ENCODE results near the gene ABHD10.

ABHD10 gene

GRCh38 chr3:112002096-112002971 is 23.5 kb downstream of the ABHD10 start:
- FAIRE-seq = no peak

GRCh38 chr3:112003321-112004080 is 24.7 kb downstream of the ABHD10 start:
- no peak for FAIRE-seq

GRCh38 chr3:112004187-112004586 is 25.4 kb downstream of the ABHD10 start:
- no peak for FAIRE-seq

GRCh38 chr3:112004669-112005068 is 25.8 kb downstream of the ABHD10 start:
- no peak for FAIRE-seq

- FAIRE-seq = no peak
These were observed 26.4 kb downstream of the ABHD10 start for GRCh38 chr3:112005091-112005672.

GRCh38 chr3:112007633-112008032 is 28.8 kb downstream of the ABHD10 start:
- no peak for FAIRE-seq

- no peak for FAIRE-seq
These were observed 30.8 kb downstream of the ABHD10 start for GRCh38 chr3:112009670-112010069.

GRCh38 chr3:112010636-112011035 is 31.8 kb downstream of the ABHD10 start:
- FAIRE-seq = no peak

- no peak for FAIRE-seq
These were observed 32.6 kb downstream of the ABHD10 start for GRCh38 chr3:112011376-112011940.

- FAIRE-seq = no peak
These were observed 33.6 kb downstream of the ABHD10 start for GRCh38 chr3:112012205-112012992.

- no peak for FAIRE-seq
These were observed 34.4 kb downstream of the ABHD10 start for GRCh38 chr3:112013058-112013783.

- no peak for FAIRE-seq
These were observed 34.9 kb downstream of the ABHD10 start for GRCh38 chr3:112013784-112014143.

- FAIRE-seq = no peak
These were observed 38.3 kb downstream of the ABHD10 start for GRCh38 chr3:112017091-112017490.

GRCh38 chr3:112018712-112019111 is 39.9 kb downstream of the ABHD10 start:
- no peak for FAIRE-seq

GRCh38 chr3:112019716-112020115 is 40.9 kb downstream of the ABHD10 start:
- no peak for FAIRE-seq

GRCh38 chr3:112020674-112021085 is 41.9 kb downstream of the ABHD10 start:
- FAIRE-seq = no peak

- no peak for FAIRE-seq
These were observed 48.3 kb downstream of the ABHD10 start for GRCh38 chr3:112027142-112027541.

- no peak for FAIRE-seq
These were observed 49.0 kb downstream of the ABHD10 start for GRCh38 chr3:112027826-112028225.

GRCh38 chr3:112030901-112031300 is 52.1 kb downstream of the ABHD10 start:
- FAIRE-seq = no peak

GRCh38 chr3:112032098-112032731 is 53.4 kb downstream of the ABHD10 start:
- no peak for FAIRE-seq

GRCh38 chr3:112034436-112034835 is 55.6 kb downstream of the ABHD10 start, which contains the start of gene TMPRSS7:
TMPRSS7 (plus strand) TSS chr3:112034736; CDS start chr3:112034846, 110 bp downstream.
- FAIRE-seq = no peak
